Activated CD4-positive, alpha-beta T cell treated with anti-CD3 and anti-CD28 coated beads for 1 hour (primary cell): ENCODE results near the gene CPN2.

ENCODE experiments used
- DNase-seq: peaks from one replicate; pipeline ENCODE4 v3.0.0-alpha.2; 2020

The CPN2 gene

DNA sequence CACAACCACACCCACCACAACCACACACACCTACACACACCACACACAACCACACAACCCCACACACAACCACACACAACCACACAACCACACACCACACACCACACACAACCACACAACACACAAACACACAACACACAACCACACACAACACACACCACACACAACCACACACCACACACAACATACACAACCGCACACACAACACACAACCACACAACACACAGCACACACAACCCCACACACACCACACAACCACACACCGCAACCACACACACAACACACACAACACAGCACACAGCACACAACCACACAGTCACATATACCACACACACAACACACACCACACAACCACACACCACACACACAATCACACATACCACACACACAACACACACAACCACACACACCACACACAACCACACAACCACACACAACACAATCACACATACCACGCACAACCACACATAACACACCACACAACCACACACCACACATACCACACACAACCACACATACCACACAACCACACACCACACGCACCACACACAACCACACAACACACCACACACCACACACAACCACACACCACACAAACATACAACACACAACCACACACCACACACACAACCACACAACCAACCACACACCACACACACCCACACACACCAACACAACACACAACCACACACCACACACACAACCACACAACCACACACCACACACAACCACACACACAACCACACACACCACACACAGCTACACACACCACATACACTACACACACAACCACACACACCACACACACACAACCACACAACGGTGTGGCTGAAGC, 23.7 kb downstream of the CPN2 start:
- no peak for DNase-seq

DNA sequence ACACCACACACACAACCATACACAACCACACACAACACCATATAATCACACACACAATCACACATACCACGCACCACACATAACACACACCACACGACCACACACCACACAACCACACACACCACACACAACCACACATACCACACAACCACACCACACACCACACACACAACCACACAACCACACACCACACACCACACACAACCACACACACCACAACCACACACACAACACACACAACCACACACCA, 24.2 kb downstream of the CPN2 start:
- DNase-seq = no peak

DNA sequence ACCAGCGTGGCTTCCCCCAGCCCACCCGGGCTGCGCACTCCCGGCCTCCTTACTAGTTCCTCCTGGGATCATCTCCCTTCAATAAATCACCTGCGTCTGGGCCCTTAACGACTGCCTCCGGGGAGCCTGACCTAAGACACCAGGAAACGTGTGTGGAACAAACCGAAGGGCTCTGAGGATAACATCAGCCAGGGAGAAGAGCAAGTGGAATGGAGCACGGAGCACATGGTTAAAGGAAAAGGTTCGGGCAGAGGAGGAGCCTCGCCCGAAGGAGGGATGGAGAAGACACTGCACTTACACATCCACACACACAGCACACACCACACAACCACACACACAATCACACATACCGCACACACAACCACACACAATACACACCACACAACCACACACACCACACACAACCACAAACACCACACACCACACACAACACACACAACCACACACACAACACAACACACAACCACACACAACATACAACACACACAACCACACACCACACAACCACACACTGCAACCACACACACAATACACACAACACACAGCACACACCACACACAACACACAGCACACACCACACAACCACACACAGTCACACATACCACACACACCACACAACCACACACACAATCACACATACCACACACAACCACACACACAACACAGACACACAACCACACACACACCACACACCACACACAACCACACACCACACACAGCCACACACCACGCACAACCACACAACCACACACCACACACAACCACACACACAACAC, 24.7 kb downstream of the CPN2 start:
- no peak for DNase-seq

DNA sequence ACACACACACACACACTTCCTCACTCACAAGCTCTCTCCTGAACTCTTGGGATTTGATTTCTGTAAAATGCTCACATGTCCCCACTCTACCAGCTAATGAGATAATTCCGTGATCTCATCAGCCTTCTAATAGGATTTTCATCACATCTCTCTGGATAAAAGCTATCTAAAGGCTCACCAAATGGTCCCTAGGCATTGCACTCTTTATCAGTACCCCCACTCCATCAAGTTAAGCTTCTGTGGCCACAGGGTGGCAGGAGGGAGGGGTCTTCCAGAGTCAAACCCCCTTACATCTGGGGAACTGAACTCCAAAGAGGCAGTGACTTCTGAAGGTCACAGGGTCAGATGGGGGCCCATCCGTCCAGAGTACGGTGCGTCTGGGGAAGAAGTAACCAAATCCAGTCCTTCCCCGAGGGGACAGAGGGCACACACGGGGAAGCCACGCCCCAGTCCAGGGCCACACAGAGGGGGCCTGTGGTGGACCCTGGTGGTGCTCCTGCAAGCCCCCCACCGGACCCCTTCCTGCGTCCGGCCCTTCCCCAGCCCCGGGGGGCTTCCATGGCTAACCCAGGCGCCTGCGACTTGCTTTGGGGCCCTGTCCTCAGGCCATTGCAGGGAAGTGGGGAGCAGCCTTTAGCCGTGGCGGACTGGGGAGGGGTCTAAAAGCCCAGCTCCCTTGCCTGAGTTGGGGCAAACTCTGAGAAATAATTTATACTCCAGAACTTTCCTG, 25.5 kb downstream of the CPN2 start:
- no peak for DNase-seq

DNA sequence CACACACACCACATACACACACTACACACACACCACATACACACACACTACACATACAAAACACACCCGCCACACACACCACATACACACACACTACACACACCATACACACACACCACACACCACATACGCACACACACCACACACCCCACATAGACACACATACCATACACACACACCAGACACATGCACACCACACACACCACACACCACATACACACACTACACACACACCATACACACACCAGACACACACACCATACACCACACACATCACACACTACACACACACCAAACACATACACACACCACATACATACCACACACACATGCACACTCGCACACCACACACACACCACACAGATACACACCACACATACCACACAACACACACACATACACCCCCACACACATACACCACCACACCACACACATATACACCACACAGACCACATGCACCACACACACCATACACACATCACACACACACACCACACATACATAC, 26.3 kb downstream of the CPN2 start:
- DNase-seq = no peak

DNA sequence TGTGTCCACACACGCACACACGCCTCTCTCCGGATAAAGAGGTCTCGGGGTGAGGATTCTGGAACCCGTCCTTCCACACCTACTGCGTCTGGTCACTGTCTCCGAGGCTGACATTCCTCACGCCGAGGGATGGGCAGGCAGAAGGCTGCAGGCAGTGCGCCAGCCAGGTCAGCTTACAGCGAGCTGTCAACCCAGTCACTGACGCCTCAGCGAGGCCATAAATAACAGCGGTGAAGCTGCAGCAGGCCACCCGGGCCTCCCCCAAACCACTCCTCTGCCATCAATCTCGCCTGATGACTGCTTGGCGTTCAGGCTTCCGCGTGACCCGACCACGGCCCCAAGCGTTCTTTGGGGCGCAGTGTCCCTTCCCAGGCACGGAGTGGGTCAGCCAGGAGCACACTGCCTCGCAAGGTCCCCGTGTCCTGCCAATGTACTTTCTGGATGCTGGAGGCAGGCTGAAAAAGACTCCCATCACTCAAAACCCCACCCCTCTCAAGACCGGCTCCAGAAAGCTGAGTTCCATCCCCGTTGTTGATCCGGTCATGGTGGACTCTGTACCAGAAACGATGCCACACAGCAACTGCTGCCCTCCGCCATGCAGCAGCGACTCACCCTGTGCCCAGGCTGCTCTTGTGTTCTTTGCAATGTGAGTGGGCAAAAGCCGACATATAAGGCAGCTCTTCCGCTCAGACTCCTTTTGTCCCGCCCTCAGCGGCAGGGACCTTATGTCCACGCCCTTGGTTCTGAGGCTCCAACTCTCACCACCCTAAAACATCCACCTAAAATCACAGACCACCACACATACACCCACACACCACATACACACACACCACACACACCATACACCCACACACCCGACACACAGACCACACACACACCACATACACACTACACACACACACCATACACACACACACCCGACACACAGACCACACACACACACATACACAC, 27.1 kb downstream of the CPN2 start:
- no peak for DNase-seq

DNA sequence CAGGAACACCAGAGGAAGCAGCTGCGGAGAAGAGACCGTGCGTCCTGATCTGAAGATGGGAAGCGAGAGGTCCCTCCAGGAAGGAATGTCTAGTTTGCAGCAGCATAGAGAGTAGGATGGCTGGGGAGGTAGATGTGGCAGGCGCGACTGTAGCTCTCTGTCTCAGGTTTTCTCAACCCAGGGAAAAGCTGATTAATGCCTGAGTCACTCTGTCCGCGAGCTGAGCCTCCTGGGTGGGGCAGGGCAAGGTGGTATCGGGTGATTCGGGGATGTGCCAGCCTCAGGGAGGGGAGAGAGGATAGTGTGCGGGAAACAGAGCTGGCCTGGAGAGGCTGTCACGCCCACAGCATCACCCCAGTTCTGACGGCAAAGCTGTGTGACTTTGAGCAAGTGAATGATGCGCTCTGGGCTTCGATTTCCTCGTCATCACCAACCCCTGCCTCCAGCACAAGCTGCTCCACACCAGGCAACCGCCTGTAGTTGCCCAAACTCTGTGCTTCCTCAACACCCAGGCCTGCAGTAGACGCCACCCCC, 28.4 kb downstream of the CPN2 start:
- no peak for DNase-seq

DNA sequence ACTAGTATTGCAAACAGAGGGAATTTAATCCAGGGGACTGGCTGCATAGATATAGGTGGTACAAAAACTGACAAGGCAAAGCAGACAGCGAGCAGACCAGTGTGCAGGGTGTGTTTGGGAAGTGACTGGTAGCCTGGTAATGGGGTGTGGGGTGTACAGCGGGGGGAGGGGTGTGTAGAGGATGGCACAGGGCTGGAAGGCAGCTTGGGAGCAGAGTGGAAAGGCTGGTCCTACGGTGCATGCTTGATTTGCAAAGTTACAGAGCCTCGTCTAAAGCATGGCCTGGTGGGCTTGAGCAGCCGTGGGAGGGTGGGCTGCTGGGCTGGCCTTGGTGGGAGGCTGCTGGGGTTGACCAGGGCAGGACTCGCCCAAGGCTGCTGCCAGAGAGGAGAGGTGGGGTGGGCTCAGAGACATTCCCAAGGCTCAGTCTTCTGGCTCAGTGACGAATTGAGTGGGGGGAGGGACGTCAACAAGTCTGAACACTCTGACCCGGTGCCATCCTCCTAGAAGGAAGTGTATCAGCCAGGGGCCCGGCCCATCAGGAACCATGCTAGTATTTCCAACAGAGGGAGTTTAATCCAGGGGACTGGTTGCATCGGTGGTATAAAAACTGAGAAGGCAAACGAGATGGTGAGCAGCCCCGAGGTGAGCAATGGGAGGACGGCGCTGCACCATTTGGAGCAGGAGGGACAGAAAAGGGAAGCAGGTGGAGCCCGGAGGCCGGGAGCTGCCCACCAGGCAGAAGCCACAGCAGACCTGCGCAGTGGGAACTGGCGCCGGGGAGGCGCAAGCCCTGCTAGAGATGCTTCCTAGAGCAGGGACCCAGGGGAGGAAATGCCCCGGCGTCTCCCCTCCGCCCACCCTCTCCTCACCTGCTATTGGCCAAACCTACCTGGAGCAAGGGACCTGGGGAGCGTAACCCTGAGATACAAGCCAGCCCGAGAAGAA, 29.2 kb downstream of the CPN2 start:
- no peak for DNase-seq

DNA sequence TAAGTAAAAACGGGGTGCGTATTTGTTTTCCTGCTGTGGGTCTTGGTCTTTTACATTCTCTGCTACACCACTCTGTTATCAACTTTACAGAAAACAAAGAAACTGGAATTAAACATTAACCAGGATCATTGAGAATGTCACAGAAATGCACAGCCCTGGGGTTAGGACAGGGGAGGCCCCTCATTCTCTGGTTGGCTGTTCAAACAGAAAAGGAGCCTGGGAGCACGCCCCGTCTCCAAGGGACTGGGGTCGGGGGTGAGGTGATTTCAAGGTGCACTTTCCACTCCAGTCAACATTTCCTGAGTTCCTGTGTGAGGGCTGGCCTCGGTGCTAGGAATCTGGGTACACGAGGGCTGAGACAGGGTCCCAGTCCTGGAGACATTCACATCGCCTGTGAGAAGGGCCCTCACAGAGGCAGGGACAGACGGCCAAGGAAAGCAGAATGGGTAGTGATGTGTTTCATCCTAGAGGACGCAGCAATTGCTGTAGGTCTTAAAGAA, 30.3 kb downstream of the CPN2 start:
- DNase-seq = no peak

DNA sequence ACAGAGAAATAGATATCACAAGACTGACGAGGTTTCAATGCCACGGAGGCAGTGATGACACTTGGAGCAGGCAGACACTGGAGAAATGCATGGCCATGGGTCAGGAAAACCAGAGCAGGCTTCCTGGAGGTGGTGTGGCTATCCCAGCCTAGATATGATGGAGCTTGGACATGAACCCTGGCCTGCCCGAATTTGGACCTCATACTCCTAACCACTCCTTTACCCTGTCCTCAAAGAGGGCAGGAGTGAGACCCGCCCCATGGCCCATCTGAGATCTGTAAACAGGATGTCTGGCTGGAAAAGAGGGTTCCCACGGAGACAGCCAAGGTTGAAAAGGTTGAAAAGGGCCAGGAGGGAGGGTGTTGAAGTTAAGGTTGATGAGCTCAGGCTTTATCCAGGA, 31.0 kb downstream of the CPN2 start:
- DNase-seq = no peak

DNA sequence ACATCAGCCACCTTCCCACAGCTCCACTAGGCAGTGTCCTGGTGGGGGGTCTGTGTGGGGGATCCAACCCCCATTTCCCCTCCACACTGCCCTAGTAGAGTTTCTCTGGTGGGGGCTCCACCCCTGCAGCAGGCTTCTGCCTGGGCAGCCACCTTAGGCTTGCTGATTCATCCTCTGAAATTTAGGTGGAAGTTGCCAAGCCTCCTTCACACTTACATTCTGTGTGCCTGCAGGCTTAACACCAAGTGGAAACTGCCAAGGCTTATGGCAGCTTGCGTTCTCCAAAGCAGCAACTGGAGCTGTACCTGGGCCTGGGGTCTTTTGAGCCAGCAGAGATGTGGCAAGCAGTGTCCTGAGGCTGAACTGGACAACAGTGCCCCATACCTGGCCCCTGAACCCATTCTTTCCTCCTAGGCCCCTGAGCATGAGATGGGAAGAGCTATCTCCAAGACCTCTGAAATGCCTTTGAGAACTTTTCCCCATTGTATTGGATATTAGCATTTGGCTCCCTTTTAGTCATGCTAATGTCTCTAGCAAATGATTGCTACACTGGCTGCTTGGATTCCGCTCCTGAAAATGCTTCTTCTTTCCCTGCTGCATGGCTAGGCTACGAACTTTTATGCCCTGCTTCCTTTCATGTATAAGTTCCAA, 32.5 kb downstream of the CPN2 start:
- DNase-seq = no peak

DNA sequence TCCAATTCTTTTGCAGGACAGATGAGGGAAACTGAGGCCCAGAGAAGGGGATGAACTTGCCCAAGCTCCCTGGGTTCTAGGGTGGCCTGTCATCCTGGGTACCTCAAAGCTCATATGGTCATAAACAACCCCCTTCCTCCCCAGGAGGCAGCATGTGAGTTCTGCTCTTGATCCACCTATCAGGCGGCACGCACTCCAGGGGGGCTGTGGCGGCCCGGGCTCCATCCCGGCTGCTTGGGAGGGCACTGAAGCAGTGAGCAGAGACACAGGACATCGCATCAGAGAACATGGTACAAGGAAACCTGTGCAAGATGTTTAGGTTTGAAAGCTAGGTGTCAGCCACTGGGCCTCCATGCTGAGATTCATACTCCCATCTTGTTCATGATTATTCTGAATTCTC, 34.2 kb downstream of the CPN2 start:
- no peak for DNase-seq

DNA sequence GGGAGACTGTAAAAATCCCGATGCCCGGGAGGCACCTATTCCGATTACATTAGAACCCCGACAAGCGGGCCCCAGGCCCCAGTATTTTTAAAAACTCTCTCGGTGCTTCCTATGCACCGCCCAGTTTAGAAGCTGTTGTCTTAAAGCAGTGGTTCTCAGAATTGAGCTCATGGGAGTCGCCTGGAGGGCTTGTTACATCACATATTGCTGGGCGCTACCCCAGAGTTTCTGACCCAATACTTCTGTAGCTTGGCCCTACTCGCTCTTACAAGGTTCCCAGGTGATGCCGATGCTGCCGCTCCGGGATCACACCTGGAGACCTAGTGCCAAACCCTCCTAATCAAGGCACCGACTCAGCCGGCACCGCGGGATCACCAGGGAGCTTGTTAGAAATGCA, 35.2 kb downstream of the CPN2 start:
- no peak for DNase-seq

DNA sequence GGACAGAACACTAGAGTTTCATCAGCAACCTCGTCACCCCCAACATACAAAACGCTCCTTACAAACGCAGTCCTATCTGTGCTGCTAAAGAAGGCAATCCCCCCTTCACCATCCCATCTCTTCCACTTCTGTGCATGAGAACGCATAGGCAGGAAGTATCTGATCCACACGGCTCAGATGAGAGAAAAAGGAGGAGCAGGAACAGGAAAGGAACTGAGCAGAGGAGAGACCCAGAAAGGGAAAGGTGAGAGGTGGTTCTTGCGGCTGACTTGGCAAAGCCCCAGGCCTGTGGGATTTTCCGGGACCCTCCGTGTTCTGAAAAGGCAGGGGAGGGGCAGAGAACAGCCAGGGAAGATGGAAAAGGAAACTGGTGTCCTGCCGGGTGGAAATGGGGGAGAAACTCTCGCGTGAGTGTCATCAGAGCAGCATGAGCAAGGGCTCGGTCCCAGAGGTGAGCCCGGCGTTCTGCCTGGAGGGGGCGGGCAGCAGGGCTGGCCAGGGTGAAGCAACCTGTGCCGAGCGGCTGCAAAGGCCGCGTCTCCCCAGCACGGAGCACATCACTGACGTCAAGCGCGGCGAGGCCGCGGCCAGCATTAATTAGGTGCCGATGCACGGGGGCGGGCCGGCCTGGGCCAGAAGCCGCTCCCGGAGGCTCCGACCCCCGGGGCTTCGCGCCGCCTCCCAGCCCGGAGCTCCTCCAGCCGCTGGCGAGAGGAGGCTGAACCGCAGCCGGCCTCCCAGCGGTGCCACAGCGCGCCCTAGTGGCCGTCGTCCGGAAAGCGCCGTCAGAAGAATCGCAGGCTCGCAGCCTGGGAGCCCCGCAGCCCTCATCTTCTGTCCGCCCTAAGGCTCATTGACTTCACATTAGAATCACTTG, 35.8 kb downstream of the CPN2 start:
- DNase-seq = peak; percentile 75

DNA sequence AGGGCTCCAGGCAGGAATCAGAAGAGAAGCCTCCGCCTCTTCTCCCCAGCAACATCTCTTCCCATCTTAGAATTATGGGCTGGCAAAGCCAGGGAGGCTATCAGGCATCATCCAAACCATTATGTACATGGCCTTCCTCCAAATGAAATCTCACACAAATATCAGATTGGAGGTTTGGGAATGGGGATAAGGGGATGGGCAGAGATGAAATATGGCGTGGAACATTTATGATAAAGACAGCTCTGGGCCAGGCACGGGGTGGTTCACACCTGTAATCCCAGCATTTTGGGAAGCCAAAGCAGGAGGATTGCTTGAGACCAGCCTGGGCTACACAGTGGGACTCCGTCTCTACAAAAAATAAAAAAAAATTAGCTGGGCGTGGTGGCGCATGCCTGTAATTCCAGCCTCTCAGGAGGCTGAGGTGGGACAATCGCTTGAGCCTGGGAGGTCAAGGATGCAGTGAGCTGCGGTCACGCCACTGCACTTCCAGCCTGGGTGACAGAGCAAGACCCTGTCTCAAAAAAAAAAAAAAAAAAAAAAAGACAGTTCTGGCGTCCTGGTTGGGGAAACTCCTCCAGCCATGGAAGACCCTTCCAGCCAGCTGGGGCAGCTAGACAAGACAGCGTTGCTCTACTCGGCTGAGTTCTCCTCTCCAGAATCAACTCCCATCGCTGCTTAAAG, 36.6 kb downstream of the CPN2 start:
- no peak for DNase-seq

DNA sequence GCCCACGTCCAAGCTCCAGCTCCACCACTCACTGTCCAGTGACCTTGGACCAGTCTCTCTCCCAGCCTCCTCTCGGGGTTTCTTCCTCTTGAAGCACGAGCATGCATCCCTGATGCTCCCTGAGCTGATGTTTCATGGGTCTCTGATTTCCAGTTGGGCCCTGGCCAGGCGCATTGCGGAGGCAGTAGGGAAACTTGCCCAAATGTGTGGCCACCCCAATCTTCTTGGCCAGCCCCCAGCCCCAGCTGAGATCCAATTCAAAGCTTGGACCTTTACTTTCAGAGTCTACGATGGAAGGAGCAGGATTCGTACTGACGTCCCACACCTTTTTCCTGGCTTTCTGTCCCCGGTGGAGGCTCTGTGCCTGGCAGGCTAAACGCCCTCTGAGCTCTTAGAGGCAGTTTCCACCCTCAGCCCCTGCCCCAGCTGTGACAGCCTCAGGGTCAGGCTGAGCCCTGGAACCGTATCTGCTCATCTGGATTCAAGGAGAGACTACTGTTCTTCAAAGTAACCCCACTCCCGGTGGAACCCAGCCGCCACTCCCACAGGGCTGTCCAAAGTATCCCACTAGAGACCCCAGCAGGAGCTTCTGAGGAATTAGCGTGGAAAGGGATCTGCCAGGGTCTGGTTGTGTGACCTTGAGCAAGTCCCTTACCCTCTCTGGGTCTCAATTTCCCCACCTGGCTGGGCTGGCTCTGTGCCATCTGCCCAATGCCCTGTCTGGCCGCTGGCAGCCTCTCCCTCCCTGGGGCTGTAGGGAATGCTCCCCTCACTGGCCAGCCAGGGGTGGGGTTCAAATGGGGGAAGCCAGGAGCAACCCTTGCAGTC, 37.4 kb downstream of the CPN2 start:
- DNase-seq = no peak

DNA sequence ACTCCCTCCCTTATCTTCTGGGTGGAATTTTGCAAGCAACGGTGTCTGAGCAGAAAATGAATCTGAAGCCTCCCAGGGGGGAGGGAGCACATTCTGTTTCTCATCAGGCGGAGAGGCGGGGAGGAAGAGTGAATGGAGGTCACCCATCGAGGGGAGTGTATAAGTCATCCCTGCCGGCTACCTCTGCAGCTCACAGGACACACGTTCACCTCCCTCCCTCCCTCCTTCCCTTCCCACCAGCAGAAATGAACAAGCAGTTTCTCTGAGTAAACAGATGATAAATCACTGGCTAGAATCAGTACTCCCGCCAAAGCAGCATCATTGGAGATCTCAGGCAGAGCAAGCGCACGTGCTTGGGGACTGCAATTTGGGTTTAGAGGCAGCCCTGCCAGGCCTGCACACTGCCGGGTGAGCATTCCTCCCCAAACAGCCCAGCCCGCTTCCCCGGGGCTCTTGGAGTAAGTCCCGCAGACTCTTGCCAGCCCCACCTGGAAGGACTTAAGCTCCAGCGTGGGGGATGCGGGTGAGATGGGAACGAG, 38.3 kb downstream of the CPN2 start:
- no peak for DNase-seq
